Heart right ventricle (tissue), 16 donors: ENCODE measurements around the gene EHMT1. TPM values are rescaled to one million over a fixed set of nuclear protein-coding genes. Genes with fewer than 3 reads are reported as not detected.

Experiments
- ATAC-seq, 8 donors: fragments of 200-7000 bp; cut with Tn5 transposase; one replicate each; pipeline ENCODE4 v1.9.1; 2020; ENCODE audit warnings: mild to moderate bottlenecking in 8 of 8, moderate library complexity in 8 of 8, moderate number of reproducible peaks in 1 of 8
- DNase-seq, 2 donors: peaks; one replicate each; pipeline ENCODE4 v3.0.0-alpha.2; 2020
- H3K27ac ChIP-seq, 10 donors: fragments of 200-600 bp; sonication (generic) in 2 of 10; one replicate each; pipeline versions ENCODE4 v1.5.0 to v1.8.0; 2020 to 2022; ENCODE audit warnings: mild to moderate bottlenecking in 3 of 10
- H3K27me3 ChIP-seq, 7 donors: fragments of 200-600 bp; one replicate each; pipeline ENCODE4 v1.8.0; 2021 to 2022; ENCODE audit warnings: mild to moderate bottlenecking in 2 of 7
- H3K36me3 ChIP-seq, 9 donors: fragments of 200-600 bp; sonication (generic) in 1 of 9; one replicate each; pipeline versions ENCODE4 v1.5.0 to v1.8.0; 2020 to 2022; ENCODE audit warnings: mild to moderate bottlenecking in 2 of 9
- H3K4me1 ChIP-seq, 9 donors: fragments of 200-600 bp; sonication (generic) in 1 of 9; one replicate each; pipeline versions ENCODE4 v1.5.0 to v1.8.0; 2020 to 2022; ENCODE audit warnings: mild to moderate bottlenecking in 4 of 9
- H3K4me3 ChIP-seq, 10 donors: fragments of 200-600 bp; sonication (generic) in 2 of 10; one replicate each; pipeline versions ENCODE4 v1.5.0 to v1.8.0; 2020 to 2022; ENCODE audit warnings: mild to moderate bottlenecking in 7 of 10, moderate library complexity in 2 of 10
- H3K9me3 ChIP-seq, 11 donors: fragments of 200-600 bp in 10 of 11; sonication (generic) in 2 of 11; one replicate each; pipeline versions ENCODE4 v1.5.0 to v1.8.0; 2013 to 2022; ENCODE audit warnings: mild to moderate bottlenecking in 2 of 11, control low read depth in 1 of 11, moderate library complexity in 1 of 11
- CTCF ChIP-seq, 9 donors: fragments of 200-600 bp; sonication (generic) in 2 of 9; IDR thresholded peaks; one replicate each; pipeline versions ENCODE4 v1.5.0 to v1.8.0; 2021 to 2022; ENCODE audit warnings: antibody characterized with exemption in 9 of 9, mild to moderate bottlenecking in 5 of 9, moderate library complexity in 1 of 9
- WGBS, 2 donors: extraction: QIAGEN DNeasy Blood & Tissue Kit; methylation state at CpG; one replicate each; pipeline ENCODE4 v1.1.7; 2013; ENCODE audit warnings: inconsistent platforms in 1 of 2; 5-methylcytosine and 5-hydroxymethylcytosine counted together
- intact Hi-C, 10 donors: fragments of 100-400 bp; cut with DNase I; formaldehyde crosslinking; loops; one replicate each; pipeline versions ENCODE4 v1.11.1 to v1.14.2; 2022
- polyA plus RNA-seq, 2 donors: library from polyadenylated mRNA; stranded (reverse); fragments of 200-250 nt; gene quantifications; one replicate each; pipeline ENCODE4 v1.2.3, GENCODE V29; 2013
- total RNA-seq, 10 donors: library from RNA; stranded (reverse); fragmentation: NEBNext Ultra II Directional in 3 of 10; extraction: Animal tissue kit (Norgen Biotek cat#: 25700) in 3 of 10; gene quantifications; one replicate each; pipeline versions ENCODE4 v1.2.1 to v1.2.4, GENCODE V29; 2021 to 2023
- donor health status: Arrhythmogenic right ventricular cardiomyopathy.
- donor health status: ischemic (EF 13 %, LVEDD 7.1; RV severe dilation, severe dysfunction).
- donor health status: healthy with polysubstance abuse.
- donor health status: DM: no; HTN: yes; CAD: no.
- donor health status: DM: no; HTN: no; CAD: no.
- donor health status: ischemic (EF 25% LVEDD 6.9; RV normal size, moderate dysfunction).
- donor health status: ischemic (EF 25% LVEDD 5.7; RV mildly dilated, moderate dysfunction).
- donor health status: healthy.
- donor health status: DM: yes; HTN: yes; CAD: no.
- donor health status: Ischemic cardiomyopathy.
- donor health status: ischemic (EF 35%, LVEDD 5.7; RV mildly dilated, moderate dysfunction).
- donor health status: nonischemic (EF 11% LVEDD 7.7; RV severe dilation, severe dysfunction).
- donor health status: DM: yes; HTN: yes; CAD: no.
- donor health status: PGD.
- donor health status: ischemic (EF 29% LVEDD 5.4; RV normal size, mild dysfunction).
- donor health status: nonischemic (EF 23%, LVEDD 6.1; RV moderate dilation, normal function).

EHMT1 gene
- total and polyA plus RNA-seq, 12 donors, result 19.6 to 45.1 (median 31.1) TPM

- Histone ChIP-seq H3K36me3 (peaks cover 0 to 9% (median 0%) of the 10 kb centered on the region in 9 donors), H3K4me3 (no peak overlapping the region), H3K9me3 (no peaks in the 10 kb centered on the region), H3K4me1 (peaks cover 13 to 67% (median 47%) of the 10 kb centered on the region in 9 donors), H3K27me3 (no peaks in the 10 kb centered on the region), H3K27ac (no peak overlapping the region)
- ATAC-seq (peak in 4 of 8 donors; percentile 8 to 64 (median 28)), DNase-seq (no peak)
- no peak for TF ChIP-seq CTCF (IDR thresholded peaks at IDR 0.05)
- intact Hi-C loops, result no loop called here
- 86 to 89% methylated on average over 23 of the region's 23 CpGs for WGBS, 2 donors
Observed at GRCh38 chr9:137669261-137669672, 50.5 kb downstream of the EHMT1 start.

GRCh38 chr9:137670391-137671195 is 51.8 kb downstream of the EHMT1 start:
- H3K27ac ChIP-seq, result peak overlapping the region in 1 of 10 donors; percentile 14
- no peaks in the 10 kb centered on the region for H3K9me3 ChIP-seq
- H3K4me3 ChIP-seq, result no peak overlapping the region
- H3K27me3 ChIP-seq, result no peaks in the 10 kb centered on the region
- 38 to 41% methylated on average over 25 of the region's 25 CpGs for WGBS, 2 donors
- ATAC-seq (peak in 6 of 8 donors; percentile 46 to 72 (median 58)), DNase-seq (peak; percentile 39 to 40)
- no peak for TF ChIP-seq CTCF (IDR thresholded peaks at IDR 0.05)
- peaks cover 13 to 77% (median 55%) of the 10 kb centered on the region in 9 donors for H3K4me1 ChIP-seq
- intact Hi-C loops, result loop anchor here in 3 of 10 donors (10.0 kb wide), 2 partner anchors 56 to 84 kb away; partner anchors contain the start of gene EHMT1 (in 1 of the 3)
- H3K36me3 ChIP-seq, result peaks cover 0 to 5% (median 0%) of the 10 kb centered on the region in 9 donors

GRCh38 chr9:137671196-137671538 is 52.4 kb downstream of the EHMT1 start:
- H3K27ac ChIP-seq, result peak overlapping the region in 1 of 10 donors; percentile 14
- WGBS, 2 donors, result 83 to 89% methylated on average over 3 of the region's 3 CpGs
- ATAC-seq, result no peak

More at GRCh38 chr9:137671196-137671538, 52.4 kb downstream of the EHMT1 start:
- intact Hi-C loops, result loop anchor here in 3 of 10 donors (10.0 kb wide), 2 partner anchors 56 to 84 kb away; partner anchors contain the start of gene EHMT1 (in 1 of the 3)
- no peaks in the 10 kb centered on the region for H3K9me3 ChIP-seq
- H3K4me1 ChIP-seq, result peaks cover 12 to 73% (median 55%) of the 10 kb centered on the region in 9 donors
- H3K27me3 ChIP-seq, result no peaks in the 10 kb centered on the region
- peaks cover 0 to 5% (median 0%) of the 10 kb centered on the region in 9 donors for H3K36me3 ChIP-seq
- no peak overlapping the region for H3K4me3 ChIP-seq
- no peak for TF ChIP-seq CTCF (IDR thresholded peaks at IDR 0.05)
- no peak for DNase-seq
